ENCODE data around the gene XXYLT1.
A peak's percentile ranks its signal among the peaks of the same experiment; 100 is the strongest.

XXYLT1 gene

GRCh38 chr3:195286115-195286872 lies 15.3 kb upstream of the XXYLT1 start:
- Histone ChIP-seq H3K9ac (no peak overlapping the region), H3K36me3 (peaks cover 79% of the 10 kb centered on the region), H3K4me1 (no peaks in the 10 kb centered on the region), H3K4me2 (no peak overlapping the region), H3K27ac (no peak overlapping the region), H4K20me1 (no peaks in the 10 kb centered on the region), H3K27me3 (no peaks in the 10 kb centered on the region), H3K4me3 (no peak overlapping the region), H3K9me3 (no peaks in the 10 kb centered on the region)
- TF ChIP-seq Cebpa-rat (IDR thresholded peaks at IDR 0.05), result no peak

GRCh38 chr3:195285372-195285771 lies 14.4 kb upstream of the XXYLT1 start:
- TF ChIP-seq Cebpa-rat (IDR thresholded peaks at IDR 0.05), result no peak
- Histone ChIP-seq H3K4me2 (no peak overlapping the region), H3K9me3 (no peaks in the 10 kb centered on the region), H3K27me3 (no peaks in the 10 kb centered on the region), H3K4me3 (no peak overlapping the region), H3K36me3 (peaks cover 73% of the 10 kb centered on the region), H3K27ac (no peak overlapping the region), H3K9ac (no peak overlapping the region), H4K20me1 (no peaks in the 10 kb centered on the region), H3K4me1 (no peaks in the 10 kb centered on the region)

- no peak for TF ChIP-seq Cebpa-rat (IDR thresholded peaks at IDR 0.05)
- Histone ChIP-seq H3K9ac (no peak overlapping the region), H3K4me1 (no peaks in the 10 kb centered on the region), H3K9me3 (no peaks in the 10 kb centered on the region), H3K36me3 (peaks cover 68% of the 10 kb centered on the region), H3K4me3 (no peak overlapping the region), H4K20me1 (no peaks in the 10 kb centered on the region), H3K27me3 (no peaks in the 10 kb centered on the region), H3K27ac (no peak overlapping the region), H3K4me2 (no peak overlapping the region)
Observed at GRCh38 chr3:195284842-195285241, 13.9 kb upstream of the XXYLT1 start.

- H3K9me3 ChIP-seq, result no peaks in the 10 kb centered on the region
- no peak overlapping the region for H3K27ac ChIP-seq
- H3K4me1 ChIP-seq, result no peaks in the 10 kb centered on the region
- no peaks in the 10 kb centered on the region for H3K27me3 ChIP-seq
- H3K9ac ChIP-seq, result no peak overlapping the region
- H3K36me3 ChIP-seq, result peaks cover 56% of the 10 kb centered on the region
- no peak overlapping the region for H3K4me3 ChIP-seq
- no peak for TF ChIP-seq Cebpa-rat (IDR thresholded peaks at IDR 0.05)
- no peak overlapping the region for H3K4me2 ChIP-seq
- no peaks in the 10 kb centered on the region for H4K20me1 ChIP-seq
Observed at GRCh38 chr3:195282961-195283360, 12.0 kb upstream of the XXYLT1 start.

- TF ChIP-seq Cebpa-rat (IDR thresholded peaks at IDR 0.05), result no peak
- Histone ChIP-seq H3K4me2 (no peak overlapping the region), H3K9ac (no peak overlapping the region), H3K4me3 (no peak overlapping the region), H3K4me1 (peaks cover 14% of the 10 kb centered on the region), H4K20me1 (peaks cover 10% of the 10 kb centered on the region), H3K27ac (no peak overlapping the region), H3K27me3 (no peaks in the 10 kb centered on the region), H3K36me3 (peaks cover 15% of the 10 kb centered on the region), H3K9me3 (no peaks in the 10 kb centered on the region)
Observed at GRCh38 chr3:195274259-195274966, 3.5 kb upstream of the XXYLT1 start.

GRCh38 chr3:195271410-195272243 lies 668 bp upstream of the XXYLT1 start:
- Histone ChIP-seq H3K36me3 (peaks cover 2% of the 10 kb centered on the region; the same call in 1 of the 2 replicates), H3K27ac (peak overlapping the region; percentile 84), H3K9ac (peak overlapping the region; percentile 87), H3K9me3 (no peaks in the 10 kb centered on the region), H4K20me1 (peaks cover 20% of the 10 kb centered on the region), H3K4me2 (peak overlapping the region; percentile 95), H3K4me1 (peaks cover 25% of the 10 kb centered on the region), H3K27me3 (no peaks in the 10 kb centered on the region), H3K4me3 (peak overlapping the region; percentile 83)
- TF ChIP-seq Cebpa-rat (IDR thresholded peaks at IDR 0.05), result no peak

- H3K27me3 ChIP-seq, result no peaks in the 10 kb centered on the region
- peak overlapping the region; percentile 87 for H3K9ac ChIP-seq
- peak overlapping the region; percentile 95 for H3K4me2 ChIP-seq
- peak overlapping the region; percentile 84 for H3K27ac ChIP-seq
- H3K4me3 ChIP-seq, result peak overlapping the region; percentile 83
- peaks cover 25% of the 10 kb centered on the region for H3K4me1 ChIP-seq
- peaks cover 29% of the 10 kb centered on the region for H4K20me1 ChIP-seq
- no peaks in the 10 kb centered on the region for H3K9me3 ChIP-seq
- peaks cover 14% of the 10 kb centered on the region; the same call in 1 of the 2 replicates for H3K36me3 ChIP-seq
- TF ChIP-seq Cebpa-rat (IDR thresholded peaks at IDR 0.05), result no peak
Observed at GRCh38 chr3:195270079-195270816, 711 bp downstream of the XXYLT1 start.

GRCh38 chr3:195269375-195270078 lies 1.4 kb downstream of the XXYLT1 start:
- H3K9me3 ChIP-seq, result no peaks in the 10 kb centered on the region
- peaks cover 36% of the 10 kb centered on the region for H4K20me1 ChIP-seq
- TF ChIP-seq Cebpa-rat (IDR thresholded peaks at IDR 0.05), result no peak
- peak overlapping the region; percentile 87 for H3K9ac ChIP-seq
- no peaks in the 10 kb centered on the region for H3K27me3 ChIP-seq
- H3K4me3 ChIP-seq, result peak overlapping the region; percentile 83
- H3K27ac ChIP-seq, result no peak overlapping the region
- H3K4me2 ChIP-seq, result peak overlapping the region; percentile 95
- H3K4me1 ChIP-seq, result peaks cover 25% of the 10 kb centered on the region
- peaks cover 15% of the 10 kb centered on the region; the same call in 1 of the 2 replicates for H3K36me3 ChIP-seq

Measured in BLaER1 (cell line).